Sigmoid colon (tissue), 7 donors: Measurements from ENCODE around the gene IL27RA. TPM values are rescaled to one million over a fixed set of nuclear protein-coding genes. Genes with fewer than 3 reads are reported as not detected.

Experiments
- DNase-seq: peaks from one replicate; pipeline ENCODE4 v3.0.0-alpha.2; 2019
- H3K27ac ChIP-seq, 4 donors: fragments of 200-600 bp; sonication (generic); one replicate each; pipeline ENCODE4 v1.5.1; 2016 to 2019; ENCODE audit warnings: mild to moderate bottlenecking in 1 of 4
- H3K27me3 ChIP-seq, 3 donors: fragments of 200-600 bp; sonication (generic); one replicate each; pipeline ENCODE4 v1.5.1; 2019; ENCODE audit warnings: mild to moderate bottlenecking in 1 of 3
- H3K36me3 ChIP-seq, 4 donors: fragments of 200-600 bp; sonication (generic); one replicate each; pipeline ENCODE4 v1.5.1; 2016 to 2019
- H3K4me1 ChIP-seq, 4 donors: fragments of 200-600 bp; sonication (generic); one replicate each; pipeline ENCODE4 v1.5.1; 2017 to 2019
- H3K4me3 ChIP-seq, 4 donors: fragments of 200-600 bp; sonication (generic); one replicate each; pipeline ENCODE4 v1.5.1; 2017 to 2019; ENCODE audit warnings: mild to moderate bottlenecking in 2 of 4, moderate library complexity in 1 of 4
- H3K9me3 ChIP-seq, 4 donors: fragments of 200-600 bp in 3 of 4; sonication (generic) in 3 of 4; one replicate each; pipeline versions ENCODE4 v1.5.1 to v1.6.1; 2013 to 2019
- EP300 ChIP-seq, 4 donors: sonication (generic); formaldehyde crosslinking; IDR thresholded peaks; one replicate each; pipeline ENCODE4 v1.6.1; 2017; ENCODE audit warnings: antibody characterized with exemption in 4 of 4
- POLR2A ChIP-seq, 2 donors: fragments of 450-650 bp; IDR thresholded peaks; one replicate each; pipeline ENCODE4 v1.6.1; 2016; ENCODE audit warnings: antibody characterized with exemption in 2 of 2, mild to moderate bottlenecking in 2 of 2, moderate library complexity in 2 of 2
- POLR2AphosphoS5 ChIP-seq, 4 donors: sonication (generic); formaldehyde crosslinking; IDR thresholded peaks; one replicate each; pipeline ENCODE4 v1.6.1; 2017; ENCODE audit warnings: antibody characterized with exemption in 4 of 4
- WGBS, 2 donors: extraction: QIAGEN DNeasy Blood & Tissue Kit; methylation state at CpG; one replicate each; pipeline ENCODE4 v1.1.7; 2013; 5-methylcytosine and 5-hydroxymethylcytosine counted together
- intact Hi-C: fragments of 100-400 bp; cut with DNase I; formaldehyde crosslinking; loops from one replicate; pipeline ENCODE4 v1.15.1; 2023
- polyA plus RNA-seq, 3 donors: library from polyadenylated mRNA; stranded (reverse); fragments of 200-250 nt; gene quantifications; one replicate each; pipeline ENCODE4 v1.2.3, GENCODE V29; 2013
- total RNA-seq, 4 donors: library from RNA; depleted of rRNA; stranded (reverse); fragments of >200 nt; gene quantifications; one replicate each; pipeline ENCODE4 v1.1.0, GENCODE V29; 2016
- TF ChIP-seq, protein P1 (sequence below), 4 experiments: fragments of 450-650 bp in 3 of 4; fragments of 200-600 bp in 1 of 4; IDR thresholded peaks; one replicate each; pipeline ENCODE4 v1.5.1; 2016 to 2019; ENCODE audit warnings: antibody characterized with exemption in 4 of 4, mild to moderate bottlenecking in 3 of 4, moderate library complexity in 2 of 4
- donor health status: healthy with polysubstance abuse.
- donor health status: Bipolar disorder and iron deficiency.
- donor health status: healthy.

Gene IL27RA
- total and polyA plus RNA-seq, 7 donors, result 0.60 to 10.3 (median 1.5) TPM

DNA sequence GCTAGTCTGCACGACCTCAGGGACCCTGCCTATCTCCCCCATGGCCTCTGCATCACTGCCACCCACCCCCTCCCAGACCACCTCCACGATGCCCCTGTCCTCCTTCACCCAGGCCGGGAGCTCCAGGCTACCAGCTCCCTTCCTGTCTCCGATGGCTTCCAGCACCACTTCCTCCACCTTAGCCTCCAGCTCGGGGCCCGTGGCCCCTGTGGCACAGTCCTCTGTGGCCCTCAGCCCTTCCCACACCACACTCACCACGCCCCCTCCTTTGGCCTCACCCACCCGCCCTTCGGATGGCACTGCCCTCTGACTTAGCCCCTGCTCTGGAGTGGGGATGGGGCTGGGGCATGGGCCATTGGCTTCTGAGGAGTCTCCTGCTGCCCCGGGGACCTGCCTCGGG, 23.2 kb downstream of the IL27RA start:
- DNase-seq, result no peak
- Histone ChIP-seq H3K36me3 (no peaks in the 10 kb centered on the region), H3K4me1 (peaks cover 0 to 16% (median 9%) of the 10 kb centered on the region in 4 donors), H3K4me3 (no peak overlapping the region), H3K9me3 (no peaks in the 10 kb centered on the region), H3K27ac (no peak overlapping the region), H3K27me3 (peaks cover 9 to 31% (median 28%) of the 10 kb centered on the region in 3 donors)
- TF ChIP-seq, protein P1, sequence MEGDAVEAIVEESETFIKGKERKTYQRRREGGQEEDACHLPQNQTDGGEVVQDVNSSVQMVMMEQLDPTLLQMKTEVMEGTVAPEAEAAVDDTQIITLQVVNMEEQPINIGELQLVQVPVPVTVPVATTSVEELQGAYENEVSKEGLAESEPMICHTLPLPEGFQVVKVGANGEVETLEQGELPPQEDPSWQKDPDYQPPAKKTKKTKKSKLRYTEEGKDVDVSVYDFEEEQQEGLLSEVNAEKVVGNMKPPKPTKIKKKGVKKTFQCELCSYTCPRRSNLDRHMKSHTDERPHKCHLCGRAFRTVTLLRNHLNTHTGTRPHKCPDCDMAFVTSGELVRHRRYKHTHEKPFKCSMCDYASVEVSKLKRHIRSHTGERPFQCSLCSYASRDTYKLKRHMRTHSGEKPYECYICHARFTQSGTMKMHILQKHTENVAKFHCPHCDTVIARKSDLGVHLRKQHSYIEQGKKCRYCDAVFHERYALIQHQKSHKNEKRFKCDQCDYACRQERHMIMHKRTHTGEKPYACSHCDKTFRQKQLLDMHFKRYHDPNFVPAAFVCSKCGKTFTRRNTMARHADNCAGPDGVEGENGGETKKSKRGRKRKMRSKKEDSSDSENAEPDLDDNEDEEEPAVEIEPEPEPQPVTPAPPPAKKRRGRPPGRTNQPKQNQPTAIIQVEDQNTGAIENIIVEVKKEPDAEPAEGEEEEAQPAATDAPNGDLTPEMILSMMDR (IDR thresholded peaks at IDR 0.05), result no peak
- no peak for TF ChIP-seq POLR2A (IDR thresholded peaks at IDR 0.05)
- TF ChIP-seq POLR2AphosphoS5 (IDR thresholded peaks at IDR 0.05), result no peak
- no peak for TF ChIP-seq EP300 (IDR thresholded peaks at IDR 0.05)
- WGBS, 2 donors, result 54 to 58% methylated on average over 11 of the region's 11 CpGs
- intact Hi-C loops, result no loop called here

DNA sequence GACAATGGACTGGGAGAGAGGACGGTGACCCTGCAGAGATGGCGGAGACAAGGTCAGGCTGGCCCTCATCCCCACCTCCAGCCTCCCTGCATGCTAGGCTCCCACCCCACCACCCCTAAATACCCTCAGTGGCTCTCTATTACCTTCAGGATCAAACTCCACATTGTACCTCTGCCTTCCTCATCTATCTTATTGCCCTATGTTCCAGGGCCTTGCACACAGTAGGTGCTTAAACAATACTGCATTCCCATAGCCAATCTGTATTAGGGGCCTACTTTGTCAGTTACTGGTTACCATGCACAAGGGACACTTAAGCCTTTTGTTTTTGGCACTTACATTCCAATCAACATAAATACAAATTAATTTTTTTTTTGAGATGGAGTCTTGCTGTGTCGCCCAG, 23.8 kb downstream of the IL27RA start:
- Histone ChIP-seq H3K4me3 (no peak overlapping the region), H3K9me3 (no peaks in the 10 kb centered on the region), H3K27me3 (peaks cover 9 to 37% (median 34%) of the 10 kb centered on the region in 3 donors), H3K27ac (no peak overlapping the region), H3K36me3 (no peaks in the 10 kb centered on the region), H3K4me1 (peaks cover 0 to 16% (median 9%) of the 10 kb centered on the region in 4 donors)
- no peak for DNase-seq
- TF ChIP-seq, protein P1 (IDR thresholded peaks at IDR 0.05), result no peak
- no peak for TF ChIP-seq EP300 (IDR thresholded peaks at IDR 0.05)
- TF ChIP-seq POLR2AphosphoS5 (IDR thresholded peaks at IDR 0.05), result no peak
- TF ChIP-seq POLR2A (IDR thresholded peaks at IDR 0.05), result no peak
- 86 to 91% methylated on average over 3 of the region's 3 CpGs for WGBS, 2 donors
- intact Hi-C loops, result no loop called here

DNA sequence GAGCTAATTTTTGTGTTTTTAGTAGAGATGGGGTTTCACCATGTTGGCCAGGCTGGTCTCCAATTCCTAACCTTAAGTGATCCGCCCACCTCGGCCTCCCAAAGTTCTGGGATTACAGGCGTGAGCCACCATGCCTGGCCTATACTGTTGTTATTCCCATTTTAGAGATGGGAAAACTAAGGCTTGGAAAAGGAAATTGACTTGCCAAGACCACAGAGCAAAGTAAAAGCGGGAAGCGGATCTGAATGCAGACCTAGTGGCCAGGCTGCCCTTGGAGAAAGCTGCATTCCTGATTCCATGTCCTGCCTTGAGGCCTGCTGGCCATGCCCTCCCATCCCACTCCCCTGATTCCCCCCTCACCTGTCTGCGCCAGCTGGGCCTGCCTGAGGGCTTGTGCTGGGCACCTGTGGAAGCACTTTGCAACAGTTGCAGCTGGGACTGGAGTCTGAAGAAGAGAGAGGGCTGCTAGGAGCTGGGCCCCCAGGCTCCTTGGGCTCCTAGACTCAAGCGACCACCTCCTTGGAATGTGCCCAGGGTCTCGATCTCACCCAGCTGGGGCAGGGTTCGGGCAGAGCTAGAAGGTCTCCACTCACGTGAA, 24.6 kb downstream of the IL27RA start:
- no peak overlapping the region for H3K4me3 ChIP-seq
- H3K27ac ChIP-seq, result no peak overlapping the region
- intact Hi-C loops, result no loop called here
- no peaks in the 10 kb centered on the region for H3K9me3 ChIP-seq
- WGBS, 2 donors, result 96% methylated on average over 10 of the region's 10 CpGs
- TF ChIP-seq, protein P1 (IDR thresholded peaks at IDR 0.05), result no peak
- TF ChIP-seq EP300 (IDR thresholded peaks at IDR 0.05) (no peak), POLR2AphosphoS5 (IDR thresholded peaks at IDR 0.05) (no peak), POLR2A (IDR thresholded peaks at IDR 0.05) (no peak)
- H3K27me3 ChIP-seq, result peaks cover 9 to 45% (median 42%) of the 10 kb centered on the region in 3 donors
- no peaks in the 10 kb centered on the region for H3K36me3 ChIP-seq
- H3K4me1 ChIP-seq, result peaks cover 0 to 16% (median 9%) of the 10 kb centered on the region in 4 donors
- DNase-seq, result no peak

DNA sequence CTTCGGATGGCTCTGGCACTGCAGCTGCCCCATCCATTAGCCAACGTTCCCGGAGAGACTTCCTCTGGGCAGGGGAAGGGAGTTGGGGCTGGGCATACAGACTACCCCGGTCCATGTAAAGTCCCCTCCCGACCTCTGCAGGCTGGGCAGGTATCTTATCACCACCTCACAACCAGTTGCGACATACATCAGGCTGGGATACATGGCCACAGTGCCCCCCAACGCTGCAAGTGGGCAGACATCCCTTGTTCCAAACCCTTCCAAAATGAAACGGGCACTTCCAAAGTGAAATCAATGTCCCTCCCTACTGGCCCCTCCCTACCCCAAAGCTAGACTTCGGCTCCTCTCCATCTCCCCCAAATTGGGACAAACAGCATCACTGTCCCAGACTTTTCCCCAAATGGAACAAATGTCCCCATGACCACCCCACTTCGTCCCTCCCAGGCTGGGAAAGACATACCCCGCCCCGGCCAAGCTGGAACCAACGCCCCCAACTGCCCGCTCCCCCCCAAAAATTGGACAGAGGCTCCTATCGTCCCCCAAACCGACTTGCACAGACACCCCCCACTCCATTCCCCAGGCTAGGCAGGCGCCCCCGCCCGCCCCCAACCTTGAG, 25.3 kb downstream of the IL27RA start:
- 25 to 38% methylated on average over 19 of the region's 19 CpGs for WGBS, 2 donors
- intact Hi-C loops, result no loop called here
- no peak for TF ChIP-seq EP300 (IDR thresholded peaks at IDR 0.05)
- TF ChIP-seq, protein P1 (IDR thresholded peaks at IDR 0.05), result no peak
- no peak for TF ChIP-seq POLR2A (IDR thresholded peaks at IDR 0.05)
- TF ChIP-seq POLR2AphosphoS5 (IDR thresholded peaks at IDR 0.05), result no peak

More for the DNA sequence above, 25.3 kb downstream of the IL27RA start:
- no peaks in the 10 kb centered on the region for H3K9me3 ChIP-seq
- H3K36me3 ChIP-seq, result no peaks in the 10 kb centered on the region
- H3K27ac ChIP-seq, result no peak overlapping the region
- H3K4me3 ChIP-seq, result peak overlapping the region in 3 of 4 donors; percentile 31 to 45 (median 42)
- peaks cover 11 to 52% (median 49%) of the 10 kb centered on the region in 3 donors for H3K27me3 ChIP-seq
- DNase-seq, result no peak
- peaks cover 0 to 16% (median 9%) of the 10 kb centered on the region in 4 donors for H3K4me1 ChIP-seq
